ENCODE data around the gene SLC7A11. TPM values are rescaled to one million over a fixed set of nuclear protein-coding genes. Genes with fewer than 3 reads are reported as not detected.
A peak's percentile ranks its signal among the peaks of the same experiment; 100 is the strongest.

Gene SLC7A11
- total RNA-seq, 2 donors from 2014 or later, result 3.3 to 3.4 TPM

DNA sequence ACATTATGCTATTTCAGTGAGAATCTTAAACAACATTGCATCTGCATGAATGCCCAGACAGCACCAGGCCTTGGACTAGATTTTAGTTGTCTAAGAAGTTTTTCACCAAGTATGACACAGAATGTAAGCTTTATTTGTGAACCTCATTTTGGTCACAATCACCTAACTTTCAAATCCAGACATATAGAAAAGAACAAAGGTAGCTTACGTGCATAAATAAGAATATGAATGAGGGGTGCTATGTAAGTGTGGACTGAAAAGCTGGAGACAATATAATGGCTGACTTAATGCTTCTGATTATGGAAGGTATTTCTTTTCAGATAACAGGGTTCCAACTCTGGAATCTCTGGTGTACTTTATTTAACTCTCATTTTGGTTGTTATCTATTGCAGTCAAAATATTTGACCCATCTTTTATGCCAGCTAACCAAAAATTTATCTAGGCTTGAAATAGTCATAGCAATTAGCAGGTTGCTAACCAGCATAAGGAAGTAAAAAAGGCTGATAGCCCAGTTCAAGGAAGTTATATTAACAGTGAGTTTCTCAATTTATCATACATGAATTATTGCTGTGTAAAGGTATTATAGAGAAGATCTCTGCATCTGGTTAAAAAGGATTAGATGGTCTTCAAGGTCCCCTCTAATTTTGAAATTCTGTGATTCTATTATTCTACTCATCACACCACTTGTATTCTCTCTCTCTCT is 36.5 kb downstream of the SLC7A11 start:
- no peak for DNase-seq
- Histone ChIP-seq H3K27me3 (no peaks in the 10 kb centered on the region), H3K9me3 (no peaks in the 10 kb centered on the region), H3K36me3 (replicated peaks in 1 of 2; ENCODE audit: insufficient read depth in 1 of 2, low read depth in 2 of 2) (no peaks in the 10 kb centered on the region), H3K4me1 (no peaks in the 10 kb centered on the region), H3K27ac (no peak overlapping the region), H3K4me3 (no peak overlapping the region)
- TF ChIP-seq, protein P1, sequence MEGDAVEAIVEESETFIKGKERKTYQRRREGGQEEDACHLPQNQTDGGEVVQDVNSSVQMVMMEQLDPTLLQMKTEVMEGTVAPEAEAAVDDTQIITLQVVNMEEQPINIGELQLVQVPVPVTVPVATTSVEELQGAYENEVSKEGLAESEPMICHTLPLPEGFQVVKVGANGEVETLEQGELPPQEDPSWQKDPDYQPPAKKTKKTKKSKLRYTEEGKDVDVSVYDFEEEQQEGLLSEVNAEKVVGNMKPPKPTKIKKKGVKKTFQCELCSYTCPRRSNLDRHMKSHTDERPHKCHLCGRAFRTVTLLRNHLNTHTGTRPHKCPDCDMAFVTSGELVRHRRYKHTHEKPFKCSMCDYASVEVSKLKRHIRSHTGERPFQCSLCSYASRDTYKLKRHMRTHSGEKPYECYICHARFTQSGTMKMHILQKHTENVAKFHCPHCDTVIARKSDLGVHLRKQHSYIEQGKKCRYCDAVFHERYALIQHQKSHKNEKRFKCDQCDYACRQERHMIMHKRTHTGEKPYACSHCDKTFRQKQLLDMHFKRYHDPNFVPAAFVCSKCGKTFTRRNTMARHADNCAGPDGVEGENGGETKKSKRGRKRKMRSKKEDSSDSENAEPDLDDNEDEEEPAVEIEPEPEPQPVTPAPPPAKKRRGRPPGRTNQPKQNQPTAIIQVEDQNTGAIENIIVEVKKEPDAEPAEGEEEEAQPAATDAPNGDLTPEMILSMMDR (IDR thresholded peaks at IDR 0.05), result no peak
- no peak for TF ChIP-seq POLR2A (IDR thresholded peaks at IDR 0.05)
- peak; percentile 30 for ATAC-seq
- WGBS, 2 donors, result 93 to 96% methylated on average over 1 of the region's 1 CpG
- intact Hi-C loops (cut with DNase I), result no loop called here

DNA sequence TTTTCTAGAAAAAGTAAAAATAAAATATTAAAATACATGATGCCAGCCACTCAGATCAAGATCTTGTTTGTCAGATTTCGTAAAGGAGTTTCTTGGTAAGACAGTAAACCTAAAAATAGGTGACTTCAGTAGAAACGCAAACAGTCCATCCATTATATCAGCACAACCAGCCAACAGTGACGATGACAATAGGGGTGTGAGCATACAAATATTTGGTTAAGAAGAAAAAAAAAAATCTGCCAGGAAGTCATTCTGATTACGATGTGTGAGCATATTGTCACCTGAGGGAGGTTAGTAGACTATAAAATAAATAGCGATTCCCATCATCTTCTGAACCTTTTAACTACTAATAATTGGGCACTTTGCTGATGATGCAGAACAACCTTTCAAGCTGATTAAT is 37.6 kb downstream of the SLC7A11 start:
- WGBS, 2 donors, result 45 to 55% methylated on average over 5 of the region's 5 CpGs
- peak; percentile 50 for ATAC-seq
- DNase-seq, result peak in 1 of 4 donors; percentile 8
- H3K9me3 ChIP-seq, result no peaks in the 10 kb centered on the region
- peaks cover 11% of the 10 kb centered on the region for H3K4me1 ChIP-seq
- H3K27ac ChIP-seq, result no peak overlapping the region
- no peaks in the 10 kb centered on the region for H3K36me3 ChIP-seq (replicated peaks in 1 of 2; ENCODE audit: insufficient read depth in 1 of 2, low read depth in 2 of 2)
- TF ChIP-seq, protein P1 (IDR thresholded peaks at IDR 0.05), result no peak
- TF ChIP-seq POLR2A (IDR thresholded peaks at IDR 0.05), result no peak
- no peak overlapping the region for H3K4me3 ChIP-seq
- intact Hi-C loops (cut with DNase I), result no loop called here
- H3K27me3 ChIP-seq, result no peaks in the 10 kb centered on the region

DNA sequence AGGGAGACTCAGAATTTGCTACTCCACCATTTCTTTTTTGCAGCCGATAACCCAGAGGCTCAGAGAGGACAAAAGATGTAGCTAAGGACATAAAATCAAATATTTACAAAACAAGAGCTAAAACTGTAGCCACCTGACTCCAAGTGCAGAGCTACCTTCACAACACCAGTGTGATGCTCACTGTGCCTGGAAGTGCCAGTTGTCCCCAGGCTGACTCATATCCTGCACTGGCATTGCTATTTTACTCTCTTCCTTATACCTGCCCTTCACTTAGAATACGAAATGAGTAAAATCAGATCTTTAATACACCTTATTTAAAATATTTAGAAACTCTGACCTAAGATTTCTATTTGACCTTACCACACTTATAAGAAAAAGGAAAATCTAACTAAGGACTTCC is 39.5 kb downstream of the SLC7A11 start:
- ATAC-seq (no peak), DNase-seq (no peak)
- intact Hi-C loops (cut with DNase I), result no loop called here
- Histone ChIP-seq H3K4me3 (no peak overlapping the region), H3K4me1 (peaks cover 17% of the 10 kb centered on the region), H3K9me3 (no peaks in the 10 kb centered on the region), H3K27ac (no peak overlapping the region), H3K27me3 (no peaks in the 10 kb centered on the region), H3K36me3 (replicated peaks in 1 of 2; ENCODE audit: insufficient read depth in 1 of 2, low read depth in 2 of 2) (no peaks in the 10 kb centered on the region)
- TF ChIP-seq, protein P1 (IDR thresholded peaks at IDR 0.05), result no peak
- no peak for TF ChIP-seq POLR2A (IDR thresholded peaks at IDR 0.05)
- WGBS, 2 donors, result 96 to 97% methylated on average over 2 of the region's 2 CpGs

DNA sequence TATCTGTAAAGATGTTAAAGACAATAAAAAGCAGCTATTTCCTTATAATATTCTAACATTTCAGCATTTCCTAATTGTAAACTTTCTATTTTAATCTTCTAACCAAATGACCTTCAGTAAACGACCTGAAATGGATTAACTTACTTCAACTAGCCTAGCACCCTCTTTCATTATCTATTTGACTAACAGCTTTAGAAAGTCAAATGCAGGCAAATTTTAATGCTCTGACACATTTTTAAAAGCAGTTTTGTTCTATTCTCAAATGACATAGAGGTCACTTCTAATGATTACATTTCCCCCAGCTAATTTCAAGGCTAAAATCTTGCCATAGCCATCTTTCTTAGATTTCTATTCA is 41.9 kb downstream of the SLC7A11 start:
- Histone ChIP-seq H3K27ac (peak overlapping the region in 3 of 4 donors; percentile 50 to 83 (median 75)), H3K36me3 (replicated peaks in 1 of 2; ENCODE audit: insufficient read depth in 1 of 2, low read depth in 2 of 2) (no peaks in the 10 kb centered on the region), H3K9me3 (no peaks in the 10 kb centered on the region), H3K27me3 (no peaks in the 10 kb centered on the region), H3K4me3 (no peak overlapping the region), H3K4me1 (peaks cover 17% of the 10 kb centered on the region)
- DNase-seq, result no peak
- WGBS, 2 donors, result 15% methylated on average over 1 of the region's 1 CpG
- no peak for ATAC-seq
- TF ChIP-seq POLR2A (IDR thresholded peaks at IDR 0.05), result no peak
- TF ChIP-seq, protein P1 (IDR thresholded peaks at IDR 0.05), result no peak
- intact Hi-C loops (cut with DNase I), result no loop called here

Data from body of pancreas (tissue), 4 donors.